Vagina (tissue), 2 donors: Measurements from ENCODE around the gene RBM26. TPM values are rescaled to one million over a fixed set of nuclear protein-coding genes. Genes with fewer than 3 reads are reported as not detected.

ENCODE experiments used
- DNase-seq, 2 donors: peaks; one replicate each; pipeline ENCODE4 v3.0.0-alpha.2; 2017; ENCODE audit errors: extremely low spot score in 2 of 2
- H3K27ac ChIP-seq: fragments of 200-600 bp; sonication (generic); one replicate; pipeline ENCODE4 v1.5.1; 2019
- H3K27me3 ChIP-seq: fragments of 200-600 bp; sonication (generic); one replicate; pipeline ENCODE4 v1.5.1; 2019
- H3K36me3 ChIP-seq, 2 donors: fragments of 200-600 bp; sonication (generic); one replicate each; pipeline ENCODE4 v1.5.1; 2017 to 2019
- H3K4me1 ChIP-seq: fragments of 200-600 bp; sonication (generic); one replicate; pipeline ENCODE4 v1.5.1; 2019
- H3K4me3 ChIP-seq, 2 donors: fragments of 200-600 bp; sonication (generic); 1 replicate in 1 of 2; 2 replicates in 1 of 2; pipeline ENCODE4 v1.5.1; 2016 to 2019
- H3K9me3 ChIP-seq: fragments of 200-600 bp; sonication (generic); one replicate; pipeline ENCODE4 v1.5.1; 2019
- POLR2A ChIP-seq, 2 donors: fragments of 450-650 bp; IDR thresholded peaks; one replicate each; pipeline ENCODE4 v1.6.1; 2017; ENCODE audit warnings: antibody characterized with exemption in 2 of 2, mild to moderate bottlenecking in 2 of 2, moderate library complexity in 2 of 2
- POLR2AphosphoS5 ChIP-seq, 2 donors: sonication (generic); formaldehyde crosslinking; IDR thresholded peaks; one replicate each; pipeline ENCODE4 v1.9.0; 2017; ENCODE audit warnings: antibody characterized with exemption in 2 of 2, mild to moderate bottlenecking in 2 of 2, low read depth in 1 of 2; ENCODE audit not compliant: insufficient read depth in 1 of 2
- intact Hi-C: fragments of 100-400 bp; cut with DNase I; formaldehyde crosslinking; loops from one replicate; pipeline ENCODE4 v1.15.1; 2023
- total RNA-seq: library from RNA; depleted of rRNA; stranded (reverse); fragments of >200 nt; gene quantifications from one replicate; pipeline ENCODE4 v1.2.3, GENCODE V29; 2016
- TF ChIP-seq, protein P1 (sequence below), 3 experiments: fragments of 450-650 bp in 2 of 3; fragments of 200-600 bp in 1 of 3; sonication (generic) in 1 of 3; IDR thresholded peaks; one replicate each; pipeline ENCODE4 v1.5.1; 2017 to 2019; ENCODE audit warnings: antibody characterized with exemption in 3 of 3, mild to moderate bottlenecking in 2 of 3, moderate library complexity in 2 of 3

RBM26 gene, protein sequence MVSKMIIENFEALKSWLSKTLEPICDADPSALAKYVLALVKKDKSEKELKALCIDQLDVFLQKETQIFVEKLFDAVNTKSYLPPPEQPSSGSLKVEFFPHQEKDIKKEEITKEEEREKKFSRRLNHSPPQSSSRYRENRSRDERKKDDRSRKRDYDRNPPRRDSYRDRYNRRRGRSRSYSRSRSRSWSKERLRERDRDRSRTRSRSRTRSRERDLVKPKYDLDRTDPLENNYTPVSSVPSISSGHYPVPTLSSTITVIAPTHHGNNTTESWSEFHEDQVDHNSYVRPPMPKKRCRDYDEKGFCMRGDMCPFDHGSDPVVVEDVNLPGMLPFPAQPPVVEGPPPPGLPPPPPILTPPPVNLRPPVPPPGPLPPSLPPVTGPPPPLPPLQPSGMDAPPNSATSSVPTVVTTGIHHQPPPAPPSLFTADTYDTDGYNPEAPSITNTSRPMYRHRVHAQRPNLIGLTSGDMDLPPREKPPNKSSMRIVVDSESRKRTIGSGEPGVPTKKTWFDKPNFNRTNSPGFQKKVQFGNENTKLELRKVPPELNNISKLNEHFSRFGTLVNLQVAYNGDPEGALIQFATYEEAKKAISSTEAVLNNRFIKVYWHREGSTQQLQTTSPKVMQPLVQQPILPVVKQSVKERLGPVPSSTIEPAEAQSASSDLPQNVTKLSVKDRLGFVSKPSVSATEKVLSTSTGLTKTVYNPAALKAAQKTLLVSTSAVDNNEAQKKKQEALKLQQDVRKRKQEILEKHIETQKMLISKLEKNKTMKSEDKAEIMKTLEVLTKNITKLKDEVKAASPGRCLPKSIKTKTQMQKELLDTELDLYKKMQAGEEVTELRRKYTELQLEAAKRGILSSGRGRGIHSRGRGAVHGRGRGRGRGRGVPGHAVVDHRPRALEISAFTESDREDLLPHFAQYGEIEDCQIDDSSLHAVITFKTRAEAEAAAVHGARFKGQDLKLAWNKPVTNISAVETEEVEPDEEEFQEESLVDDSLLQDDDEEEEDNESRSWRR
- total RNA-seq, result 29.0 TPM

- intact Hi-C loops, result no loop called here
- peaks cover 49% of the 10 kb centered on the region for H3K4me1 ChIP-seq
- H3K9me3 ChIP-seq, result no peaks in the 10 kb centered on the region
- TF ChIP-seq, protein P1, sequence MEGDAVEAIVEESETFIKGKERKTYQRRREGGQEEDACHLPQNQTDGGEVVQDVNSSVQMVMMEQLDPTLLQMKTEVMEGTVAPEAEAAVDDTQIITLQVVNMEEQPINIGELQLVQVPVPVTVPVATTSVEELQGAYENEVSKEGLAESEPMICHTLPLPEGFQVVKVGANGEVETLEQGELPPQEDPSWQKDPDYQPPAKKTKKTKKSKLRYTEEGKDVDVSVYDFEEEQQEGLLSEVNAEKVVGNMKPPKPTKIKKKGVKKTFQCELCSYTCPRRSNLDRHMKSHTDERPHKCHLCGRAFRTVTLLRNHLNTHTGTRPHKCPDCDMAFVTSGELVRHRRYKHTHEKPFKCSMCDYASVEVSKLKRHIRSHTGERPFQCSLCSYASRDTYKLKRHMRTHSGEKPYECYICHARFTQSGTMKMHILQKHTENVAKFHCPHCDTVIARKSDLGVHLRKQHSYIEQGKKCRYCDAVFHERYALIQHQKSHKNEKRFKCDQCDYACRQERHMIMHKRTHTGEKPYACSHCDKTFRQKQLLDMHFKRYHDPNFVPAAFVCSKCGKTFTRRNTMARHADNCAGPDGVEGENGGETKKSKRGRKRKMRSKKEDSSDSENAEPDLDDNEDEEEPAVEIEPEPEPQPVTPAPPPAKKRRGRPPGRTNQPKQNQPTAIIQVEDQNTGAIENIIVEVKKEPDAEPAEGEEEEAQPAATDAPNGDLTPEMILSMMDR (IDR thresholded peaks at IDR 0.05), result no peak
- TF ChIP-seq POLR2AphosphoS5 (IDR thresholded peaks at IDR 0.05; ENCODE audit: insufficient read depth in 1 of 2, low read depth in 1 of 2) (peak; percentile 65 to 89), POLR2A (IDR thresholded peaks at IDR 0.05) (peak in 1 of 2 donors; percentile 72)
- peak within 1 kb of the TSS; percentile 95 to 97 for H3K4me3 ChIP-seq
- no peaks in the 10 kb centered on the region for H3K27me3 ChIP-seq
- peak in 1 of 2 donors; percentile 92 for DNase-seq
- peak within 1 kb of the TSS; percentile 98 for H3K27ac ChIP-seq
- H3K36me3 ChIP-seq, result no peaks in the 10 kb centered on the region
These were observed at the start of gene RBM26 for GRCh38 chr13:79405831-79406596. TSS of gene RBM26 (minus strand) at chr13:79406255. CDS start at chr13:79405774, 481 bp downstream.

GRCh38 chr13:79455331-79455730, 49.3 kb upstream of the RBM26 start:
- no peak overlapping the region for H3K4me3 ChIP-seq
- H3K4me1 ChIP-seq, result no peaks in the 10 kb centered on the region
- H3K36me3 ChIP-seq, result no peaks in the 10 kb centered on the region
- H3K27me3 ChIP-seq, result no peaks in the 10 kb centered on the region
- H3K27ac ChIP-seq, result no peak overlapping the region
- TF ChIP-seq POLR2A (IDR thresholded peaks at IDR 0.05), result no peak
- TF ChIP-seq, protein P1 (IDR thresholded peaks at IDR 0.05), result no peak
- TF ChIP-seq POLR2AphosphoS5 (IDR thresholded peaks at IDR 0.05; ENCODE audit: insufficient read depth in 1 of 2, low read depth in 1 of 2), result no peak
- no peak for DNase-seq
- intact Hi-C loops, result no loop called here
- H3K9me3 ChIP-seq, result no peaks in the 10 kb centered on the region

DNA sequence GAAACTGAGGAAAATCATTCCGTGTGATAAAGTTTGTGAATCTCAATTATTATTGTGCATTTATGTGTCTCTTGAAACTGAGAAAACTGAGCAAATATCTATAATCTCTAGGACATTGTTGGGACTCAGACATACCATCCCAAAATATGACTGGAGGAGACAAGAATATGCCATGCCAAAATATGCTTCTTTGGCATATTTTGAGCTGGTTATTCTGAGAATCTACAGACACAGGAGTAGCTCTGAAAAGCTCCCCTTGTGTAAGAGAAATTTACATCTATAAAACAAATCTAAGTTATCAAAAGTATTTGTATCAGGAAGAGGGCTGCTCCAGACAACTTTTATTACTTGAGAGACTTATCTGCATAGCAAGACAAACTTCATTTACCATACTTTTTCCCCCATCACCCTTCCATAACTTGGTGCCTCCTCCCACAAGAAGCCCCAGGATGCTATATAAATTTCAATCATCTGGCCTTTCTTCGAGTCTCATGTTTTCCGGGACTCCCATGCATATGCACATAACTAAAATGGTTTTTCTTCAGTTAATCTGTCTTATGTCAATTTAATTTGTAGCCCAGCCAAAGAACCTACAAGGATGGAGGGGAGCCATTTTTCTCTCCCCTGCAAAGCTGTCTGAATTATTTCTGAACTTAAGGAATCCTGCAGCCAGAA, 46.3 kb upstream of the RBM26 start:
- Histone ChIP-seq H3K4me3 (no peak overlapping the region), H3K36me3 (no peaks in the 10 kb centered on the region), H3K27me3 (no peaks in the 10 kb centered on the region), H3K9me3 (no peaks in the 10 kb centered on the region), H3K27ac (no peak overlapping the region), H3K4me1 (no peaks in the 10 kb centered on the region)
- no peak for TF ChIP-seq POLR2AphosphoS5 (IDR thresholded peaks at IDR 0.05; ENCODE audit: insufficient read depth in 1 of 2, low read depth in 1 of 2)
- TF ChIP-seq, protein P1 (IDR thresholded peaks at IDR 0.05), result no peak
- TF ChIP-seq POLR2A (IDR thresholded peaks at IDR 0.05), result no peak
- intact Hi-C loops, result no loop called here
- no peak for DNase-seq

DNA sequence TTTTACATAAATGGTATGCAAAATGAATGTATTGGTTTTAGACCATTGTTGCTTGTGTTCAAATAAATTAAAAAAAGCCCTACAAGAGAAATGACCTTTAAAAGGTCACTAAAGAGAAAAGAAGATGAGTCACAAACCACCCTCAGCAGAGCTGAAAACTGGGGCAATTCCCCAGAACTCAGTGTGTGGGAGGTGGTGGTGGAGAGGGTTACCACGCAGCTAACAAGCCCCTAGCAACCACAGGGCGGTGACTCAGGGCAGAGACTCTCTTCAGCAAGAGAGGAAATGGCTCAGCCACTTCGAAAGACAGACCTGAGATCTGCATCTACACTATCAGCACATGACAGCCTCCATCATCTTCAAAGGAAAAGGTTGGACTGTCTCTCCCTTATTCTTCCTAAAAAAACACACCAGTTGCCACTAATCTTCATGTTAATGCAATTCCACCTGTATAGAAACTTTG, 45.5 kb upstream of the RBM26 start:
- H3K9me3 ChIP-seq, result no peaks in the 10 kb centered on the region
- no peaks in the 10 kb centered on the region for H3K36me3 ChIP-seq
- H3K4me1 ChIP-seq, result no peaks in the 10 kb centered on the region
- no peaks in the 10 kb centered on the region for H3K27me3 ChIP-seq
- intact Hi-C loops, result no loop called here
- no peak overlapping the region for H3K27ac ChIP-seq
- DNase-seq, result no peak
- no peak overlapping the region for H3K4me3 ChIP-seq
- TF ChIP-seq, protein P1 (IDR thresholded peaks at IDR 0.05), result no peak
- no peak for TF ChIP-seq POLR2AphosphoS5 (IDR thresholded peaks at IDR 0.05; ENCODE audit: insufficient read depth in 1 of 2, low read depth in 1 of 2)
- TF ChIP-seq POLR2A (IDR thresholded peaks at IDR 0.05), result no peak
